Keratinocyte (primary cell): ENCODE measurements around the gene FOXJ3.

Source experiments
- CTCF ChIP-seq, 3 experiments: IDR thresholded peaks in 1 of 3; conservative IDR thresholded peaks in 1 of 3; optimal IDR thresholded peaks in 1 of 3; 2 replicates in 2 of 3; 3 replicates in 1 of 3; pipeline versions ENCODE3 to v1.5.1; 2011; ENCODE audit warnings: low read length in 3 of 3, mild to moderate bottlenecking in 3 of 3, moderate library complexity in 2 of 3, control low read depth in 1 of 3, inconsistent platforms in 1 of 3; ENCODE audit not compliant: insufficient read depth in 2 of 3; ENCODE audit errors: extremely low read depth in 1 of 3
- EZH2 ChIP-seq: IDR thresholded peaks from one replicate; pipeline ENCODE4 v1.6.1; 2012; ENCODE audit warnings: inconsistent platforms, mild to moderate bottlenecking, low read length, moderate library complexity

- TF ChIP-seq CTCF (optimal IDR thresholded peaks at IDR 0.05 in 1 of 3, IDR thresholded peaks at IDR 0.05 in 1 of 3, conservative IDR thresholded peaks at IDR 0.05 in 1 of 3; ENCODE audit: extremely low read depth in 1 of 3, insufficient read depth in 2 of 3, low read length in 3 of 3) (no peak), EZH2 (no peak)
These were observed 153.3 kb downstream of the FOXJ3 start for GRCh38 chr1:42181687-42182086.
